GM19025 (cell line): ENCODE measurements around the gene TRAPPC2L.

ENCODE experiments used
- ATAC-seq: cut with Tn5 transposase; IDR thresholded peaks from one replicate; pipeline ENCODE4 v1.9.1; 2021; ENCODE audit warnings: mild to moderate bottlenecking, low read depth, moderate library complexity; ENCODE audit not compliant: unreplicated experiment

The TRAPPC2L gene

DNA sequence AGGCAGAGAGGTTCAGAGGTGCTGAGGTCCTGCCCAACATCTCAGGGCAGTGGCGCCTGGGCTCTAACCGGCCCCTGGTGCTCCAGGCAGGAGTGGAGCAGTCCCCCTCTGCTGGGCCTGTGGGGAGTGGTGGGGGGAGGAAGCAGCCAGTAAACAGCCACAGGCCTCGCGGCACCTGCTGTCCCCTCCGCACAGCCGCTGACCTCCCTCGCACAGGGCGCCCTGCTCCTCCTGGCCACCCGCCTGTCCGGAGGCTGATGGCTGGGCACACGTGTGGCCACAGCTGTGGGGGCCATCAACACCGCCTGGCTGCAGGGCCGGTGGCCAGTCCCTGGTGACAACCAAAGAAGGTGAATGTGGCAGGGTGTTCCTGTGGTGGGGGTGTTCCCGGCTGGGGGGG is 46.3 kb downstream of the TRAPPC2L start:
- no peak for ATAC-seq

GRCh38 chr16:88904676-88905365 is 47.9 kb downstream of the TRAPPC2L start:
- ATAC-seq = no peak

DNA sequence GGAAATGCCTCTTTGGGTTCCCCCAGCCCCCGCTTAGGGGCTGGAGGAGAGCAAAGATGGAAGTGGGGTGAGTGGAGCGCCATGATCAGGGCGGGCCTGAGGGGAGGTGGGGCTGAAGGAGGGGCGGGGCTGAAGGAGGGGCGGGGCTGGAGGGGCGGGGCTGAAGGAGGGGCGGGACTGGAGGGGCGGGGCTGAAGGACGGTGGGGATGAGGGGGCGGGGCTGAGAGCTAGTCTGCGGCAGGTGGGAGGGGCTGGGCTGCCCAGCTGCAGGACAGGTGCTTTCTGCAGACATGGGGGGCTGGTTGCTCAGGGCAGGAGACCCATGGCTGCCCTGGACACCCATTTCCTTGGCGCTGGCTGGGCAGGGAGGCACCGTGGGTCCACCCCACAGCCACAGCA is 48.6 kb downstream of the TRAPPC2L start:
- no peak for ATAC-seq

DNA sequence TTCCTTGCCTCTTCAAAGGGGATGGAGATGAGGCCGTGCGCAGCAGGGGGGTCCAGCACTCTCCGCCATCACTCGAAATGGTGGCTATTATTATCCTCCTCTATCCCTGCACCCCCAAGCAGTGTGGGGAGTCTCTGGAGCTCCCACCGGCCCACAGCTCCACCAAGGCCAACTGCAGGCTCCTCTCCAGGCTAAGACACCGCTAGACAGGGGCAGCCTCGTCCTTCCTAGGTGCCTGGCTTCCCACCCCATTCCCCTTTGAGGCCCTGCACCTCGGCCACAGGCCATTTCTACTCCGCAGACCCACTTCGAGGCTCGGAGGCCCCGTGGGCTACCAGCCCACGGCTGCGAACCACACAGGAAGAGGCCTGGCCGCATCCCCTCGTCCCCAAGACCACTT is 49.1 kb downstream of the TRAPPC2L start:
- ATAC-seq = no peak

- ATAC-seq = no peak
These were observed 49.7 kb downstream of the TRAPPC2L start for GRCh38 chr16:88906535-88907105.

- no peak for ATAC-seq
These were observed 50.8 kb downstream of the TRAPPC2L start for GRCh38 chr16:88907768-88908167.

DNA sequence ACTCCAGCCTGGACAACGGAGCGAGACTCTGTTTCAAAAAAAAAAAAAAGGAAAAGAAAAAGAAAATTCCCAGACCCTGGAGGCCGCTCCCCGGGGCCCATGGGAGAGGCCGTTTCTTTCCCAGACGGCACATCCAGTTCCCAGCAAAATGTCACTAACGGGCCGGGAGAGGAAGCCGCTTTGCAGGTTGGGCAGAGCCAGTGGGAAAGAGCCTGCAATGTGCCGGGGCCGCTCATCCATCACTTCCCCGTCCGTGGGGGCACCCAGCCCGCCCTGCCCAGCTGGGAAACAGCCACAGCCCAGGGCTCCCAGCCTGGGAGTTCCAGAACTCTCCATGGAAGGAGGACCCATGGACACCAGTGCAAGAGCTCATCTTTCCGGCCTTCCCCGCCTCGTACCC is 51.4 kb downstream of the TRAPPC2L start:
- no peak for ATAC-seq

DNA sequence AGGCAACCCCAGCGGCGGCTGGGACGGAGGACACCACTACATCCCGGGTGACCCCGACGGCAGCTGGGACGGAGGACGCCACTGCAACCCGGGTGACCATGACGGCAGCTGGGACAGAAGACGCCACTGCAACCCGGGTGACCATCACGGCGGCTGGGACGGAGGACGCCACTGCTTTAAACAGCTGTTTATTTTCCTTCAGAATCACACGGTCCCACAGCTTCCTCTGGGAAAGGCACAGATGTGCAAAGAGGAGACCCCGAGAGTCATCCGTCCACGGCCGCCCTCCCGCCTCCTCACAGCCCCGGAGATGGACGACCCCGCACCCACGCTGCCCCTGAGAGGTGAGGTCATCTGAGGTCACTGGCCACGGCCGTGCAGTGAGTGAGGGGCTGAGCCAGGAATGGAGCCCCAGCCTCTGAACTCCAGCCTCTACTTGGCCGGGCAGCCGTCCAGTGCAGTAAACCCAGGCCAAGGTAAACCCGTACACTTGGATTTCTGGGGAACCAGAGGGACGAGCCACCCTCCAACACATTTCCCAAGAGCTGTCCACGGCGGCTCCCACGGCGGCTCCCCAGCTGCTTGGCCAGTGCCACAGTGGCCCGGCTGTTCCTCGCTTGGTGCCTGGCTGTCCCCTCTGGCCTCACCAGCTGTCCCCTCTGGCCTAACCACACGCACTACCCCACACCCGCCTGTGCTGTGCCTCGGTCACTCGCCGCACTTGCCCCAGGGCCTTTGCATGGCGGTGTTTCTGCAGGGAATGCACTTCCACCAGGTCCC is 52.7 kb downstream of the TRAPPC2L start:
- no peak for ATAC-seq

DNA sequence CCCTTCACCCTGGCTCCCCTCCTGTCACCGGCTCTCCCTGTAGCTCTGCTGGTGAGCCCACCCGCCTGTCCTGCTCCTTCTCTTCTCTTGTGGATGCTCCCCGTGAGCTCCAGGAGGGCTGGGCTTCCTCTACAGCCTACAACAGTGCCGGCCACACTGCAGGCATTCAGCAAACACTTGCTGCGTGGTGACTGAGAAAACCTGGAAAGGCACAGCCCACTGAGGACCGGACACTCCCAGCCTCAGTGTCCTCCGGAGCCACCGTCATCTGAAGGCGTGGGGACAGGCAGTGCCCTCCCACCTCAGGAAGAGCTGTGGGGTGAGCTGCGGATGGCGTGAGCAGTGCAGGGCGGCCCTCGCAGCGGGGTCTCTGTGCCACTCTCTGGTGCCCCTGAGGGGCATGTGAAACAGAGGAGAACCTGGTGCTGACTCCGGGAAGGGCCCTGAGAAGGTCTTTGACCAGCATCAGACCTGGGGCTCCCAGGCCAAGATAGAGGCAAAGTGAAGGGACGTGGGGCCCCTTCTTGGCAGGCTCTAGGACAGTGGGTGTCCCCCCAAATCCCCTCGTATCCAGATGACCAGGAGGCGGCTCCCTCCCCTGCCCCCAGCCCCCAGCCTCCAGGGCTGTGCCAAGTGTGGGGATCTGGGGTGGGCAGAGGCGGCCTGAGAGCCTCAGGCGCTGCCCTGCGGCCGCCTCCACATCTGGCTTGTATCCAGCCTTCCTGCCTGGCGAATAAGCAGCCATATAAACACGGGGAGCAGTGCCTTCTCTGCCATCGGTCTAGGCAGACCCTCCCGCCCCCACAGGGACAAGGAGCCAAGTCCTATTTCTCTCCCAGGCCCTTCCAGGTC is 53.6 kb downstream of the TRAPPC2L start:
- ATAC-seq = no peak

- ATAC-seq = no peak
These were observed 54.4 kb downstream of the TRAPPC2L start for GRCh38 chr16:88911136-88911945.

DNA sequence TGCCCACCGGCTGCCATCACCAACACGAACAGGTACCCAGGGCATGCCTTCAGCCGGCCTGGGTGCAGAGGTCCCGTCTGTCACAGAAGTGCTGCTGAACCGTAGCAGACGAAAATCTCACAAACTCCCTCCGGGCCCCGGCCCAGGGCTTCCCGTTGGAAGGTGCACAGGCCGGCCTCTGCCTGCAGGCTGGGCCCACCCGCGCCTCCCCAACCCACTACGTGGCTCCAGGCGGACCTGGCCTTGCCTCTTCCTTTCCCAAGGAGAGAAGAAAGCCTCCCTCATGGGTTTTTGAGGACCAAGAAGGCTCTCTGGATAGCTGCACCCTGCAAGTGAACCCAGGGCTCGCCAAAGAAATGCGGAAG is 55.0 kb downstream of the TRAPPC2L start:
- no peak for ATAC-seq
